Measurements from ENCODE around the gene CHRNB1.
A peak's percentile ranks its signal among the peaks of the same experiment; 100 is the strongest.

GRCh38 chr17:7439462-7440112 is 5.3 kb upstream of the CHRNB1 start, which contains the start of gene FGF11:
- no peak for TF ChIP-seq MXI1 (IDR thresholded peaks at IDR 0.05; ENCODE audit: low read depth, low read length)
- TF ChIP-seq POLR2A (IDR thresholded peaks at IDR 0.05; ENCODE audit: low read depth, low read length) = peak; percentile 52
- no peak for TF ChIP-seq PRDM15 (CRISPR knock-in tag; IDR thresholded peaks at IDR 0.05)

Data from GM12878 (cell line).